Ascending aorta (tissue), 2 donors: ENCODE results near the gene ESRRA. TPM values are rescaled to one million over a fixed set of nuclear protein-coding genes. Genes with fewer than 3 reads are reported as not detected.

Source experiments
- DNase-seq, 2 donors: peaks; one replicate each; pipeline ENCODE4 v3.0.0-alpha.2; 2019; ENCODE audit warnings: low spot score in 2 of 2
- H3K27ac ChIP-seq, 2 donors: fragments of 200-600 bp; sonication (generic); one replicate each; pipeline ENCODE4 v1.5.1; 2016 to 2017; ENCODE audit warnings: mild to moderate bottlenecking in 1 of 2
- H3K27me3 ChIP-seq: fragments of 200-600 bp; sonication (generic); one replicate; pipeline ENCODE4 v1.5.1; 2017
- H3K36me3 ChIP-seq, 2 donors: fragments of 200-600 bp; sonication (generic); one replicate each; pipeline ENCODE4 v1.5.1; 2016
- H3K4me1 ChIP-seq, 2 donors: fragments of 200-600 bp; sonication (generic); one replicate each; pipeline ENCODE4 v1.5.1; 2016 to 2017; ENCODE audit warnings: mild to moderate bottlenecking in 1 of 2
- H3K4me3 ChIP-seq, 2 donors: fragments of 200-600 bp; sonication (generic); one replicate each; pipeline ENCODE4 v1.5.1; 2016 to 2017; ENCODE audit warnings: mild to moderate bottlenecking in 1 of 2
- H3K9me3 ChIP-seq, 2 donors: fragments of 200-600 bp; sonication (generic); one replicate each; pipeline ENCODE4 v1.5.1; 2016
- intact Hi-C: fragments of 100-400 bp; cut with DNase I; formaldehyde crosslinking; loops from one replicate; pipeline ENCODE4 v1.15.1; 2023
- total RNA-seq: library from RNA; depleted of rRNA; stranded (reverse); fragments of >200 nt; gene quantifications from one replicate; pipeline ENCODE4 v1.1.0, GENCODE V29; 2016
- TF ChIP-seq, protein P1 (sequence below), 3 experiments: fragments of 200-600 bp in 2 of 3; fragments of 450-650 bp in 1 of 3; sonication (generic) in 2 of 3; IDR thresholded peaks; one replicate each; pipeline ENCODE4 v1.5.1; 2016 to 2019; ENCODE audit warnings: antibody characterized with exemption in 3 of 3, mild to moderate bottlenecking in 1 of 3, moderate library complexity in 1 of 3

ESRRA gene
- total RNA-seq, 1 donor from 2014 or later: 53.4 TPM

DNA sequence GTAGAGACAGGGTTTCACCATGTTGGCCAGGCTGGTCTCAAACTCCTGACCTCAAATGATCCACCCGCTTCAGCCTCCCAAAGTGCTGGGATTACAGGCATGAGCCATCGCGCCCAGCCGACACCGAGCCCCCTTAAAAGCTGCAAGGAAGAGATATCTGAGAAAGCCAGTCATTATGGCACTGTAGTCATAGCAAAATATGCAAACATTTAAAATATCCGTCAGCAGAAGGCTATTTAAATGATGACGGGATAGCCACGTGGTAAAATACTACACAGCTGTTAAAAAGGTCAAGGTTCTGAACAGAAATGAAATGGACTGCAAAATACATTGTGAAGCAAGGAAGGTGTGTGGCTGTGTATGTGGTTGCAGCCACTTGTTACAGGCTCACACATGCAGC is 28.2 kb downstream of the ESRRA start:
- Histone ChIP-seq H3K4me1 (peaks cover 4% of the 10 kb centered on the region in 2 donors), H3K4me3 (no peak overlapping the region), H3K9me3 (no peaks in the 10 kb centered on the region), H3K36me3 (no peaks in the 10 kb centered on the region), H3K27ac (no peak overlapping the region), H3K27me3 (no peaks in the 10 kb centered on the region)
- DNase-seq: no peak
- TF ChIP-seq, protein P1, sequence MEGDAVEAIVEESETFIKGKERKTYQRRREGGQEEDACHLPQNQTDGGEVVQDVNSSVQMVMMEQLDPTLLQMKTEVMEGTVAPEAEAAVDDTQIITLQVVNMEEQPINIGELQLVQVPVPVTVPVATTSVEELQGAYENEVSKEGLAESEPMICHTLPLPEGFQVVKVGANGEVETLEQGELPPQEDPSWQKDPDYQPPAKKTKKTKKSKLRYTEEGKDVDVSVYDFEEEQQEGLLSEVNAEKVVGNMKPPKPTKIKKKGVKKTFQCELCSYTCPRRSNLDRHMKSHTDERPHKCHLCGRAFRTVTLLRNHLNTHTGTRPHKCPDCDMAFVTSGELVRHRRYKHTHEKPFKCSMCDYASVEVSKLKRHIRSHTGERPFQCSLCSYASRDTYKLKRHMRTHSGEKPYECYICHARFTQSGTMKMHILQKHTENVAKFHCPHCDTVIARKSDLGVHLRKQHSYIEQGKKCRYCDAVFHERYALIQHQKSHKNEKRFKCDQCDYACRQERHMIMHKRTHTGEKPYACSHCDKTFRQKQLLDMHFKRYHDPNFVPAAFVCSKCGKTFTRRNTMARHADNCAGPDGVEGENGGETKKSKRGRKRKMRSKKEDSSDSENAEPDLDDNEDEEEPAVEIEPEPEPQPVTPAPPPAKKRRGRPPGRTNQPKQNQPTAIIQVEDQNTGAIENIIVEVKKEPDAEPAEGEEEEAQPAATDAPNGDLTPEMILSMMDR (IDR thresholded peaks at IDR 0.05): no peak
- intact Hi-C loops: no loop called here

DNA sequence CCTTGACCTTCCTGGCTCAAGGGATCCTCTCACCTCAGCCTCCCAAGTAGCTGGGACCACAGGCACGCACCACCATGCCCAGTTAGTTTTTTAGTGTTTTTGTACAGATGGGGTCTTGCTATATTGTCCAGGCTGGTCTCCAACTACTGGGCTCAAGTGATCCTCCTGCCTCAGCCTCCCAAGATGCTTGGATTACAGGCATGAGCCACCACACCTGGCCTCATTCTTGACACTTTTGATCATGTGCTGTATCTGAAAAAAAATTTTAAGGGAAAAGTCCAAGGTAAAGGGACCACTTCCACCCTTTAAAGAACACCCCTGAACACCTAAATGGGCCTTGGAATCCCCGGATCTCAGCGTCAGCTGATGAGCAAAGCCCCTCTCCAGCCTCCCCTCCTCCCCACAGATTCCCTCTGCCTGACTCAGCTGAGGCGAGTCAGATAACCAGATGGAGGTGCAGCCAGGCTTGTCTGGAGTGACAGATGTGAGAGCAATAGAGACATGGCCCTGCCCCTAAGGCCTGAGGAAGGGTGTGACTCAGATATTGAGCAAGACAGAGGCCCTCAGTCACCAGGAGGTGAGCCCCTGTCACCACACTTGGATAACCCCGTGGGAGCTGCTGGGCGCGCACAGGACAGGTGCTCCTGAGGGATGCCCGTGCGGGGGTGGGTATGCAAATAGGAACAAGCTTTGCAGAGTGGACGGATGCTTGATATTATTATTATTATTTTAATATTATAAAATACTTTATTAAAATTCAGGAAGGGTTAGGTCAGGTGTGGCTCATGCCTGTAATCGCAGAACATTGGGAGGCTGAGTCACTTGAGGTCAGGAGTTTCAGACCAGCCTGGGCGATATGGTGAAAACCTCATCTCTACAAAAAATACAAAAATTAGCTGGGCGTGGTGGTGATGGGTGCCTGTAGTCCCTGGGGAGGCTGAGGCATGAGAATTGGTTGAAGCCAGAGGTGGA is 29.7 kb downstream of the ESRRA start:
- Histone ChIP-seq H3K36me3 (no peaks in the 10 kb centered on the region), H3K27ac (no peak overlapping the region), H3K27me3 (no peaks in the 10 kb centered on the region), H3K9me3 (no peaks in the 10 kb centered on the region), H3K4me1 (no peaks in the 10 kb centered on the region), H3K4me3 (no peak overlapping the region)
- no peak for DNase-seq
- TF ChIP-seq, protein P1 (IDR thresholded peaks at IDR 0.05): no peak
- intact Hi-C loops: no loop called here

DNA sequence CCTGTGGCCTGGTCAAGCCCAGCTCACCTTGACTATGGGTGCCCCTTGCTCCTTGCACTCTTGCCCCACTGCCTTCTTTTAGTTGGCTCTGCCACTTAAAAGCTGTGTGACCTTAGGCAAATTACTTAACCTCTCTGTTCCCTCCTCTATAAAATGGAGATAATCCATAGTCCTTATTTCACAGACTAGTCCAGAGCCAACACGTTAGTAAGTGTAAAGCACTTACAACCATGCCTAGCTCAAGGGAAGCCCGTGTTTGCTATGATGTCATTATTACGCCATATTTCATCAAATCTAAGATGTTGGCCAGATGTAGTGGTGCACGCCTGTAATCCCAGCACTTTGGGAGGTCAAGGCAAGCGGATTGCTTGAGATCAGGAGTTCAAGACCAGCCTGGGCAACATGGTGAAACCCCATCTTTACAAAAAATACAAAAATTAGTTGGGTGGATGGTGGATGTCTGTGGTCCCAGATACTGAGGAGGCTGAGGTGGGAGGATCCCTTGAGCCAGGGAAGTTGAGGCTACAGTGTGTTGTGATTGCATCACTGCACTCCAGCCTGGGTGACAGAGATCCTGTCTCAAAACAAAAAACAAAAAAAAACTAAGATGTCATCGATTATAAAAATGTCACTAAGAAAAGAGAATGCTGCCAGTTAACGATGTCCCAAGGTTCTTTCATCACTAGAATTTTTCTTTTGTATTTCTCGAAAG is 32.4 kb downstream of the ESRRA start:
- Histone ChIP-seq H3K27me3 (no peaks in the 10 kb centered on the region), H3K4me1 (peaks cover 3 to 6% of the 10 kb centered on the region in 2 donors), H3K4me3 (no peak overlapping the region), H3K9me3 (no peaks in the 10 kb centered on the region), H3K36me3 (no peaks in the 10 kb centered on the region), H3K27ac (no peak overlapping the region)
- TF ChIP-seq, protein P1 (IDR thresholded peaks at IDR 0.05): no peak
- no peak for DNase-seq
- intact Hi-C loops: no loop called here

DNA sequence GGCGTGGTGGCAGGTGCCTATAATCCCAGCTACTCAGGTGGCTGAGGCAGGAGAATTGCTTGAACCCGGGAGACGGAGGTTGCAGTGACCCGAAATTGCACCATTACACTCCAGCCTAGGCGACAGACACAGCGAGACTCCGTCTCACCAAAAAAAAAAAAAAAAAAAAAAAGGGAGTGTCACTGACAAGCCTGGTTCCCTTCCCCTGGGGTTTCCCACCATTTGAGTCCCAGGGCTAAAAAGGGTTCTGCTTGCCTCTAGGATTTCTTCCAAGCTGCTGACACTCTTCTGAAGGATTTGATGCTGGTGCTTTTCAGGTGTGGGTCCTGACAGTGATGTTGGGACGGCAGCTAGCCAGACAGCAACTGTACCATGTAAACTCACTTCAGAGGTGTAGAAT is 33.4 kb downstream of the ESRRA start:
- no peak for DNase-seq
- H3K27me3 ChIP-seq: no peaks in the 10 kb centered on the region
- H3K4me1 ChIP-seq: peaks cover 3 to 6% of the 10 kb centered on the region in 2 donors
- H3K36me3 ChIP-seq: no peaks in the 10 kb centered on the region
- no peaks in the 10 kb centered on the region for H3K9me3 ChIP-seq
- intact Hi-C loops: no loop called here
- TF ChIP-seq, protein P1 (IDR thresholded peaks at IDR 0.05): no peak
- H3K4me3 ChIP-seq: no peak overlapping the region
- H3K27ac ChIP-seq: no peak overlapping the region

DNA sequence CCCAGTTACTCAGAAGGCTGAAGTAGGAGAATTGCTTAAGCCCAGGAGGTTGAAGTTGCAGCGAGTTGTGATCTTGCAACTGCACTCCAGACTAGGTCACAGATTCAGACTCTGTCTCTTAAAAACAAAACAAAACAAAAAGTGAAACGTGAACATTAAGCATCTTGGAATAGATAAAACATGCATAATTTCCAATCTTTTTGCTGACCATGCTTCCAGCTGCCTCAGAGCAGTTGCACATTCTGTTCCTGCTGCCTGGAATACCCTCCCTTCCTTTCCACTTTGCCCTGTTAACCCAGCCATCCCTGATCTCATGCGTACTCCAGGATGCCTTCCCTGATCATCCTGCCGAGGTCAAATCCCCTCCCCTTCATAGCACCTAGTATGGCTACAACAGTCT is 34.0 kb downstream of the ESRRA start:
- H3K9me3 ChIP-seq: no peaks in the 10 kb centered on the region
- TF ChIP-seq, protein P1 (IDR thresholded peaks at IDR 0.05): no peak
- H3K27me3 ChIP-seq: no peaks in the 10 kb centered on the region
- intact Hi-C loops: no loop called here
- peaks cover 3 to 6% of the 10 kb centered on the region in 2 donors for H3K4me1 ChIP-seq
- no peak overlapping the region for H3K4me3 ChIP-seq
- no peak overlapping the region for H3K27ac ChIP-seq
- no peaks in the 10 kb centered on the region for H3K36me3 ChIP-seq
- DNase-seq: no peak
